GM21619 (cell line): ENCODE measurements around the gene TLN1.

Experiments
- ATAC-seq: cut with Tn5 transposase; IDR thresholded peaks from one replicate; pipeline ENCODE4 v1.9.1; 2021; ENCODE audit not compliant: unreplicated experiment

Gene TLN1

DNA sequence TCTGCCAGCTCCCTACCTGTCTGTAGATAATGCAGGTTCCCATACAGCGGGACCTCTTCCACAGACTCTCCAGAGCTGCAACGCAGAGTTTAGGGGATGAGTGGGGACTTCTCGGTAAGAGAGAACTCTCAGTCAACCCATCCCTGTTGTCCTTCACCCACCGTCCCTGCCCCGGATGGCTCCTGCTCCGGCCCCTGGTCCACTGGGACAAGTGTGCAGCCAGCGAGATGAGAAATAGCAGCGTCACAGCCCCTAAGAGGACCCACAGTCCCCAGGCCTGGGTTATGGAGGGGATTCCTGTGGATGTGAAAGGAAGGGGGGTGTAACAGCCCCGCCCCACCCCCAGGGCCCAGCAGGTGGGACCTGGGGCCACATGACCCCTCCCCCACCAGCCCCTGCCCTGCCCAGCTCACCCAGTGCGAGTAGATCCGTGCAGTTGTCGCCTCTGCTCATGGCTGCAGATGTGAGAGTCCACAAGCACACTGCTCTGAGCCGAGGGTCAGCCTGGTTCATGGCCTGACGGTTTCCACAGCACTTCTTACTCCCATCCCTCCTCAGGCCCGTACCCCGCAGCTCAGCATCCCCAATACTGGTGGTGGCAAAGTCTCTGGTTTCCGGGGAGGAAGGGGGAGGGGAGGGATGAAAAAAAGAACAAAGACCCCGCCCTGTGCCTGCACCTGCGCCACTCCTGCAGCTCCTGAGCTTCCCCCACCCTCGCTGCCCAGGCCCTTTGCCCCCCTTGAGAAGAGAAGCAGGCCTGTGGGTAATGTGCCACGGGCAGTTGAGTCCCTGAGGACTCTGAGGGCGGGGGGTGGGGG is 81.4 kb downstream of the TLN1 start, which contains the start of gene SIT1:
TSS of gene SIT1 (minus strand) at position 591 of the 818 bp plus-strand sequence. CDS start at position 513, 78 bp downstream.
- no peak for ATAC-seq

DNA sequence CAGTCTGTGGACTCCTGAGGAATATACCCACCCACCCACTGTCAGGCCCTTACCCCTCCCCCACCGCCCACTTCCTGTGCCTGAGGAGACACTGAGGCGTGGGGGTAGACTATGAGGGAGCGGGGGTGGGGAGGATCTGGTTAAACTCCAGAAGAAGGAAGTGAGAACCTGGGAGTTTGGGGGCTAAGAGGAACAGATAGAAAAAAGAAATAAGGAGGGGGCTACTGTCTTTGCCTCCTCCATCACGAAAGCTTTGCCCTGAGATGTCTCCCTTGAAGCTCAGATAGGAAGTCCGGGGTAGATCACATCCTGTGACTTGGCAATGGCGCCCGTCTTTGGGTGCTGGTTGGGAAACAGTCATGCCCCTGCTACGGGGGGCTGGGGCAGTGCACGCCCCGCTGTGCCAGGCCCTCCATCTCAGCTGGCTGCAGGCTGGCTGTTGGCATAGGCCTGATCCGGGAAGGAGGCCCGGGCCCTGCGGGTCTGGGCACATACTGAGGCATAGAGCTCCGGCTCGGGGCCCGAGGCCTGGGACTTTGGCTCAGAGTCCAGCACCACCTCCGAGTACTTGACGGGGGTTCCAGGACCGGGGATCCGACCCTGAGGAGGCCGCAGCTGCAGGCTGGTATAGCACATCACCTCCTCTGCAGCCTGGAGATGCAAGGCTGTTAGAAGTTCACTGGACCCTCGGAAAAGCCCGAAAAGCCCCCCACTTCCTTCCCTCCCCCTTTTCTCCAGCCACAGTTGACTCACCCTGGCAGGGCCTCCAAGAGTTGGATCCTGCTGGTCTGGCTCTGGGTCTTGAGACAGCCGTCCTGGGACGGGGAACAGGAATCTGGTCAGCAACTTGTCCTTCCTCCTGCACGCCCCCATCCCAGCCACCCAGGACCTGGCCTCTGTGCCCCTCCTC is 82.3 kb downstream of the TLN1 start:
- ATAC-seq = no peak
